Skeletal muscle tissue (tissue), 4 donors: ENCODE results near the gene TVP23C. TPM values are rescaled to one million over a fixed set of nuclear protein-coding genes. Genes with fewer than 3 reads are reported as not detected.
A peak's percentile ranks its signal among the peaks of the same experiment; 100 is the strongest.
"Not testable (repeated sequence)": the region's sequence is repeated elsewhere in the genome, so short reads cannot be mapped to it uniquely, and the experiment has no call there.

Experiments used
- H3K27ac ChIP-seq: one replicate; pipeline ENCODE4 v1.7.0; 2013; ENCODE audit warnings: mild to moderate bottlenecking, low read depth, low read length, inconsistent platforms
- H3K27me3 ChIP-seq, 3 donors: one replicate each; pipeline ENCODE4 v1.7.0; 2013; ENCODE audit warnings: low read length in 3 of 3; ENCODE audit not compliant: control insufficient read depth in 3 of 3, insufficient read depth in 3 of 3
- H3K36me3 ChIP-seq, 3 donors: one replicate each; pipeline ENCODE4 v1.7.0; 2013; ENCODE audit warnings: low read length in 3 of 3; ENCODE audit not compliant: control insufficient read depth in 3 of 3, insufficient read depth in 3 of 3
- H3K4me1 ChIP-seq, 3 donors: one replicate each; pipeline ENCODE4 v1.7.0; 2013; ENCODE audit warnings: low read length in 3 of 3, mild to moderate bottlenecking in 3 of 3; ENCODE audit not compliant: control insufficient read depth in 3 of 3, insufficient read depth in 3 of 3
- H3K4me3 ChIP-seq, 3 donors: one replicate each; pipeline ENCODE4 v1.7.0; 2013; ENCODE audit warnings: low read length in 3 of 3
- H3K9ac ChIP-seq, 3 donors: one replicate each; pipeline ENCODE4 v1.7.0; 2013; ENCODE audit warnings: low read length in 3 of 3, mild to moderate bottlenecking in 3 of 3, moderate library complexity in 2 of 3, low read depth in 1 of 3
- H3K9me3 ChIP-seq, 3 donors: one replicate each; pipeline ENCODE4 v1.7.0; 2013; ENCODE audit warnings: low read length in 3 of 3; ENCODE audit not compliant: control insufficient read depth in 3 of 3
- total RNA-seq: library from RNA; depleted of rRNA; stranded (reverse); fragments of >200 nt; gene quantifications from one replicate; pipeline ENCODE4 v1.2.3, GENCODE V29; 2014
- donor health status: Osteomylitis.

Gene TVP23C
- 32.9 TPM for total RNA-seq

DNA sequence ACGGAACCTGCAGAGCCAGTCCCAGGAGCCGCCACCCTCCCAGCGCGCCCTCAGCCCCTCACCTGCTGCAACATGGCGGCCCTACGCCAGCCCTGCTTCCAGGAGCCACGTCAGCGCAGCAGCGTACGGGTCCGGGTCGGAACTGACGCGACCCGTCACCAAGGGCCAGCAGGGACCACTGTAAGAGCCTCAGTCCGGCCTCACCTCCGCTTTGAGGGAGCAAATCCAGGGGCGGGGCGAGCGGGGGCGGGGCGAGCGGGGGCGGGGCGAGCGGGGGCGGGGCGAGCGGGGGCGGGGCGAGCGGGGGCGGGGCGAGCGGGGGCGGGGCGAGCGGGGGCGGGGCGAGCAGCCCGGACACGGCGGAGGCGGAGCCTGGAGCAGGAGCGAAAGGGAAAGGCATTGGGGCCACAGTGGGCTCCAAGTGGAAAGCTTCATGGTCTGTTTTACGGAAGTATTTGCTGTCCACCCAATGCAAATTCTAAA lies at the start of gene TVP23C:
TSS of gene TVP23C (minus strand) at position 109 of the 483 bp plus-strand sequence. CDS start at position 74, 35 bp downstream.
- H3K4me1 ChIP-seq, H3K27me3 ChIP-seq, H3K27ac ChIP-seq, H3K36me3 ChIP-seq, H3K9me3 ChIP-seq: not testable (repeated sequence)
- H3K9ac ChIP-seq, result peak within 1 kb of the TSS; percentile 57 to 77 (median 62)
- peak within 1 kb of the TSS; percentile 71 to 81 (median 79) for H3K4me3 ChIP-seq

DNA sequence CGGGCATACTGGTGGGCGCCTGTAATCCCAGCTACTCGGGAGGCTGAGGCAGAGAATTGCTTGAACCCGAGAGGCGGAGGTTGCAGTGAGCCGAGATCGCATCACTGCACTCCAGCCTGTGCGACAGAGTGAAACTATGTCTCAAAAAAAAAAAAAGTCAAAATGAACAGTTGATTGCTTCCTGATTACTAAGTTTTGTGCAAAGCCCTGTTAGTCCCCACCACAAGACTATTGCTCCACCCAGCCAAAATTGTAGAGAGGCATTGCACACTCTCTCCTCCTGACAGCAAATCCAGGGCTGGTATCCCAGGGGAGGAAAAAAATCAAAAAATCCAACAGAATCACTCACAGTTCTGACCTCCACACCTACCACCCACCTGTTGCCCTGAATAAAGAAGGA lies 29.7 kb upstream of the TVP23C start:
- H3K27me3 ChIP-seq, H3K9me3 ChIP-seq, H3K4me1 ChIP-seq, H3K4me3 ChIP-seq, H3K27ac ChIP-seq, H3K9ac ChIP-seq, H3K36me3 ChIP-seq: not testable (repeated sequence)

DNA sequence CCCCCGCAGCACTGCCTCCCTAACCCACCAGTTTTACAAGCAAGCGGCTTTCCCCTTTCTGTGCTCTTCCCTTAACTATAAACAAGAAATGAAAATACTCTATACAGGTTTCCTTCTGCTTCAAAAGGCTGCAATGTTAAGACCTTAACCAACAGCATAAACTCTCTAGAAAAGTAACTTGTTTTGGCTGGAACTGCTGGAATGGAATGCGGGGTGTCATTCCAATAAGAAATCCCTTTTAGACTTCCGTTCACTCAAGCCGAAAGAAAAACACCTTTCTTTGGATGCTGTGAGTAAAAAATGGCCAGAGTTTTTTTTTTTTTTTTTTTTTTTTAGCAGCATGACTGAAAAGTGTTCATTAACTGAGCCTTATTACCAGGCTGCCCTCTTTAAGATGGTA lies 28.7 kb upstream of the TVP23C start:
- not testable (repeated sequence) for H3K27me3 ChIP-seq, H3K9me3 ChIP-seq, H3K9ac ChIP-seq, H3K27ac ChIP-seq, H3K4me1 ChIP-seq, H3K4me3 ChIP-seq, H3K36me3 ChIP-seq

DNA sequence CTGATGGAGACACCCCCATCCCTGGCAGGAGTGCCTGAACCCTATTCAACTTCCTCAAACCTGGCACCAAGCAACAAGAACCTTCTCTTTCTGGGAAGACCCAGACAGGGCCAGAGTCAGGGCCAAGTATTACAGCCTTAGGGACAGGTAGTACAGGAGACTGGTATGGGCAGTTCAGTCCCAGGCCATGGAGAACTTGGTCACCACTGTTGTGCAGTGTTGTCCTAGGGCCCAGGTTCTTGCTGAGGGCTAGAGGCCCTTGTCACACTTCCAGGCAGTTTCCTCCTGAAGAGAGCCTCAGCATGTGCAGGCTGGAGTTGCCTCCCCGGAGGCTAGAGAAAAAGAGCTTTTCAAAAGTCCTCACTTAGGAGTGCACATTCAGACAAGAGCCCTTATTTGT lies 27.6 kb upstream of the TVP23C start:
- H3K9ac ChIP-seq, result not testable (repeated sequence)

DNA sequence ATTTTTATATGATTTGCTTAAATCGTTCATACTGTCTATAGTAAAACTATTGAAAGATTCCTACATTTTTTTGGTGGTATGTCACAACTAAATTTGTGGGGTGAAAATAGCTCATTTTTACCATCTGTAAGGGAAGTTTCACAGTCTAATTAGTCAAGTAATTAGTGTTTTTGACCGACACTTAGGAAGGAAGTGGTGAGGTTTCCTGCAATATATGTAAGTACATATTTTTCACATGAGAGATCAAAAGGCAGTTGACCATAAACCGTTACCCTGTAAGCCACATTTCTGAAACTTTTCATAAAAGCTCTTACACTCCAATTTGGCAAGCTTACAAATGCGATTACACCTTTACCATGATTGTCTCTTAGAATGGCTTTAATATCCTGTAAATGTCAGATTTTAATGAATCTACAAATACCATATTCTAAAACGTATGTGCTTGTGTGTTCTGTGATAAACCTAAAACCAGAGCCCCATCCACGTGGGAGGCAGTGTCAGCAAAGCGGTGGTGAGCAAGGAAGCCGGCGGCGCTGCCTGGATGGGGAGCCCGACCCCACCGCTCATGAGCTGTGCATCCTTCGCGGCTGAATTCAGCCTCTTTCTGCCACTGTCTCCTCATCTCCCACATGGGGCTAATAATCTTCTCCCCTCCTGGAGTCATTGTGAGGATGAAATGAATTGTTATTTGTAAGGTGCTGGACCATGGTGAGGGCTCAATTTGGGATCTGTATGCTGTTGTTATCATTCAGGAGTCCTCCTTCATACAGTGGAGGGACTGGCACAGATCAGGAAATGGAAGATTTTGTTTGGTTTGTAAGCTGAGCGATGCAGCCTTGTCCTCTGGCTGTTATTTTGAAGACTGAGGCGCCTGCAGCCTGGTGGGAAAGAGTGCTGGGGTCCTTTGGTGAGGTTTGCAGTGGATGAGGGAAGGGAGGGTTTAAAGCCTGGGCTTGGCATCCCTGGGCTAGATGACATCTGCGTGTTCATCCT lies 26.6 kb upstream of the TVP23C start:
- H3K9ac ChIP-seq, H3K27ac ChIP-seq, H3K36me3 ChIP-seq, H3K4me1 ChIP-seq, H3K9me3 ChIP-seq, H3K27me3 ChIP-seq, H3K4me3 ChIP-seq: not testable (repeated sequence)

More for the DNA sequence above, 27.6 kb upstream of the TVP23C start:
- not testable (repeated sequence) for H3K4me1 ChIP-seq, H3K27ac ChIP-seq, H3K36me3 ChIP-seq, H3K9me3 ChIP-seq, H3K27me3 ChIP-seq, H3K4me3 ChIP-seq

DNA sequence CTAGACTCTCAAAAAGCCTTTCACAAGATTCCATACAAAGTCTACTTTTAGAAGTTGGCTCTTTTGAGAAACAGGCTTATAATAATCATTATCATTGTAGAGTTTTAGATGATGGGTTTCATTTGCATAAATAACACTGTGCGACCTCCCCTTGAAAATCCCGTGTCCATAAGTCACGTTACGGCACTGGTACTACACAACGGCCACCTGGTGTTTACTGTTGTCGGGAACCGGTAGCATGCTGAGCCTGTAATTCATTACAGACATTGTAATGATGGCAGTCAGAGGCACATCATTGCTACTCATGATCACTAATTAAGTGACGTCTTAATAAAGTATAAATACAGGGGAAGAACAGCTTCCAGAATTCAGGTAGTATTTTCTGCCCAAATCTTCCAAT lies 24.7 kb upstream of the TVP23C start:
- not testable (repeated sequence) for H3K27ac ChIP-seq, H3K36me3 ChIP-seq, H3K9me3 ChIP-seq, H3K4me1 ChIP-seq, H3K4me3 ChIP-seq, H3K9ac ChIP-seq, H3K27me3 ChIP-seq

DNA sequence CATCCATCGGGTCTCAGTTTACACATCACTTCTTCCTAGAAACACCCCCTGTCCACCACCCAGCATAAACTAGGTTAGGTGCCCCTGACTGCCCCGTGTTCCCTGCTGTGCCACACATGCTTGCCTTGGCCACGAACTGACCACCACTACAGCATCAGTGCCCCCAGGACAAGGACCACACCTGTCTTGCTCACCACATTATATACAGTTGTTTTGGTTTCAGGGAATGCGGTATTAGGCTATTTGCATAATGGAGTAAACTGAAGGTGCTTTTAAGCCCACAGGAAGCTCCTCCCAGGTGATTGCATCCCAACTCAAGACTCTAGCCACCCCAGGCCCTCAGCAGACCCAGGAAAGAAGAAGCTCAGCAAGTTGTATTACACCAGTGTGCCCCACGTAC lies 20.0 kb upstream of the TVP23C start:
- H3K9ac ChIP-seq, H3K27me3 ChIP-seq, H3K4me3 ChIP-seq, H3K27ac ChIP-seq, H3K4me1 ChIP-seq, H3K36me3 ChIP-seq, H3K9me3 ChIP-seq: not testable (repeated sequence)

DNA sequence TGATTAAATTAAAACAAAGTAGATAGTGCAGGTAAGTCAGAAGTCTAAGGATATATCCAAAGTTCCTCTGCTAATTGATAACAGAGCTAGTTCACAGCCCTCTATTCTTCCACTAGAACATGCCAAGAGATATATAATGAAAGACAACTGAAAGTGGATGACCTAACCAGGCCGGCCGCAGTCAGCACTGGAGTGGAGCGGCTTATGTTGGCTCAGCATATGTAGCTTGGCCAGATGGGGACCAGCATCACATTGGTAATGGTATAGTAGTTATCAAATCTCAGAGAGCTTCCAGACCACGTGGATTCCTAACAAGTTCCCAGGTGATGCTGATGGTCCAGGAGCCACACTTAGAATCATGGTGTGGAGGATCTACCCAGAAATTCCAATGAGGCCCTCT lies 18.2 kb upstream of the TVP23C start:
- H3K9me3 ChIP-seq, H3K9ac ChIP-seq, H3K4me1 ChIP-seq, H3K4me3 ChIP-seq, H3K36me3 ChIP-seq, H3K27ac ChIP-seq, H3K27me3 ChIP-seq: not testable (repeated sequence)

DNA sequence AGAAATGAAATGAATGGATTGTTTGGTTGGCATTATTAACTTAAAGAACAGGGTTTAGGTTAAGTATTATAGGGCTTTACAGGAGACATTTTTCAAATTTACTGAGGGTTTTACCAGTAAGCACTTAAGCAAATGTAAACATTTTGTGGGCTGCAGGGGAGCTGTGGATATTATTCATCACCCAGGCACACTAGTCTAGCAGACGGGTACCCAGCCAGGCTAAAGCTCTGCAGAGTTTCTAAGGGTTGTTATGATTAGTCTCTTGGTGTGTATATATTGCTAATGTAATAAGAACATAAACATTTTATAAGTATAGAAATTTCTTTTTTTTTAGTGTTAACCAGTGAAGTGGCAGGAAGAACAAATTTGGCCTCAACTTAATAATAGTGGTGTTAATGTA lies 13.6 kb upstream of the TVP23C start:
- H3K36me3 ChIP-seq, H3K9me3 ChIP-seq, H3K4me1 ChIP-seq, H3K9ac ChIP-seq, H3K4me3 ChIP-seq, H3K27me3 ChIP-seq, H3K27ac ChIP-seq: not testable (repeated sequence)

DNA sequence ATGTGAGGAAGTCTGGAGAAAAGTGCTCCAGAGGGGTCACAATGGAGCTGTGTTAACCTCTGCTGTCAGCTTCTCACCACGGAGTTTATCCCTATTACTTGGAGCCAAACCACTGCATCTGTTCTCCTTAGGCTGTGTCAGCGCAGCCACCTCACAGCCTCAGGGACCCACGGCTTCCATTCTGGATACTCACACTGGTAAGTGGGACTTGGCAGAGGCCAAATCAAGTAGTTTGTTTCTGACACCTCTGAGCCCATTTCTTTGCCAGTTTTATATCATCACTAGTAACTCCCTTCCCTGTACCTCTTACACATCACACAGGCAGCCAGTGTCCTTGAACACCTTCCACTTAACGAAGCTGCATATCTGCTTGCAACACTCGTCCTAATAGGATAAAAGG lies 11.4 kb upstream of the TVP23C start:
- H3K36me3 ChIP-seq, H3K9me3 ChIP-seq, H3K4me1 ChIP-seq, H3K27me3 ChIP-seq, H3K27ac ChIP-seq, H3K4me3 ChIP-seq, H3K9ac ChIP-seq: not testable (repeated sequence)
